RWPE1 (cell line): ENCODE data around the gene SAP30L.
A peak's percentile ranks its signal among the peaks of the same experiment; 100 is the strongest.

Experiments
- CTCF ChIA-PET: fragments of 350-600 bp; sonication (Branson Sonifier 250); formaldehyde crosslinking; extraction: SDS; loops from one replicate; lab custom pipeline; 2021; lab: Yijun Ruan, JAX
- POLR2A ChIA-PET: fragments of 400-600 bp; formaldehyde crosslinking; extraction: SDS; loops from one replicate; lab custom pipeline; 2020; ENCODE audit warnings: antibody characterized with exemption; ENCODE audit not compliant: low non-redundant PET; lab: Yijun Ruan, JAX
- DNase-seq: peaks from one replicate; pipeline ENCODE4 v3.0.0; 2012; ENCODE audit warnings: low spot score
- H3K27ac ChIP-seq: fragments of 450-650 bp; 2 replicates; pipeline ENCODE4 v1.5.1; 2017
- TF ChIP-seq, protein P1 (sequence below): fragments of 450-650 bp; conservative IDR thresholded peaks from 2 replicates; pipeline ENCODE4 v1.5.1; 2017; ENCODE audit warnings: low read depth, mild to moderate bottlenecking

The SAP30L gene

DNA sequence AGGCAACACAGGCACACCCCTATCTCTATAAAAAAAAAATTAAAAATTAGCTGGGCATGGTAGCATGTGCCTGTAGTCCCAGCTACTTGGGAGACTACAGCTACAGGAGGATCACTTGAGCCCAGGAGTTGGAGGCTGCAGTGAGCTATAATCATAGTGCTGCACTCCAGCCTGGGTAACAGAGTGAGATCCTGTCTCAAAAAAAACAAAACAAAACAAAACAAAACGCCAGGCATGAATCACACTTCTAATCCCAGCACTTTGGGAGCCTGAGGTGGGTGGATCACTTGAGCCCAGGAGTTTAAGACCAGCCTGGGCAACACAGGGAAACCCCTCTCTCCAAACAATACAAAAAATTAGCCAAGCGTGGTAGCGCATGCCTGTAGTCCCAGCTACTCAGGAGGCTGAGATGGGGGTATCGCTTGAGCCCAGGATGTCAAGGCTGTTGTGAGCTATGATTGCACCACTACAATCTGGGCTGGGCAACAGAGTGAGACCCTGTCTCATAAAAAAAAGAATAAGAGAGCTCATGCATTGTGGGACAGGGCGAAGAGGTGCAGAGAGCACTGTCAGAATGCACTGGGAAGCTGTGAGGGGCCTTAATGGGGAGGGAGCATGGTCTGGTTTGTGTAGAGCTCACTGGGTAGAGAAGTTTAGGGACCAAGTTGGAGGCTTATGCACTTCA is 8.4 kb upstream of the SAP30L start:
- ChIA-PET POLR2A (no interaction called here), CTCF (interaction anchor here (0.6 to 1.7 kb wide), 2 partner anchors 26 to 241 kb away, joined by 3 to 4 read pairs; no protein-coding TSS in a partner anchor)
- TF ChIP-seq, protein P1, sequence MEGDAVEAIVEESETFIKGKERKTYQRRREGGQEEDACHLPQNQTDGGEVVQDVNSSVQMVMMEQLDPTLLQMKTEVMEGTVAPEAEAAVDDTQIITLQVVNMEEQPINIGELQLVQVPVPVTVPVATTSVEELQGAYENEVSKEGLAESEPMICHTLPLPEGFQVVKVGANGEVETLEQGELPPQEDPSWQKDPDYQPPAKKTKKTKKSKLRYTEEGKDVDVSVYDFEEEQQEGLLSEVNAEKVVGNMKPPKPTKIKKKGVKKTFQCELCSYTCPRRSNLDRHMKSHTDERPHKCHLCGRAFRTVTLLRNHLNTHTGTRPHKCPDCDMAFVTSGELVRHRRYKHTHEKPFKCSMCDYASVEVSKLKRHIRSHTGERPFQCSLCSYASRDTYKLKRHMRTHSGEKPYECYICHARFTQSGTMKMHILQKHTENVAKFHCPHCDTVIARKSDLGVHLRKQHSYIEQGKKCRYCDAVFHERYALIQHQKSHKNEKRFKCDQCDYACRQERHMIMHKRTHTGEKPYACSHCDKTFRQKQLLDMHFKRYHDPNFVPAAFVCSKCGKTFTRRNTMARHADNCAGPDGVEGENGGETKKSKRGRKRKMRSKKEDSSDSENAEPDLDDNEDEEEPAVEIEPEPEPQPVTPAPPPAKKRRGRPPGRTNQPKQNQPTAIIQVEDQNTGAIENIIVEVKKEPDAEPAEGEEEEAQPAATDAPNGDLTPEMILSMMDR: no peak
- peak overlapping the region; percentile 21 for H3K27ac ChIP-seq
- DNase-seq: no peak

DNA sequence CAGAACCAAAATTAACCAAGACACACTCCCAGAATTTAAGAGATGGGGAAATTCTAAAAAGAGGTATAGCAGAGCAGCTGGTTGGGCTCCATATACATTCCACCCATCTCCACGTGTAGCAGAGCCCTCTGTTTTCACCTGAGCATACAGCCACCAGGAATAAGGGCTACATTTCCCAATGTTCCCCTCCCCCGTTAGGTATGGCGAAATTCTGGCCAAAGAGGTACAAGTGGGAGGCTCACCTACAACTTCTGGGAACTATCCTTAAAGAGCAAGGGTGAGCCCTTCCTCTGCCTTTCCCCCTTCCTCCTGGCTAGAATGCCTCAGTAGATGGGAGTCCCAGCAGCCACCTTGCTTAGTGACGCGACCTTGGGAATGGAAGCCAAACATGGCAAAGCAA is 5.3 kb upstream of the SAP30L start:
- ChIA-PET CTCF (interaction anchor here (0.6 kb wide), 1 partner anchor 337 kb away, joined by 3 read pairs; no protein-coding TSS in a partner anchor), POLR2A (no interaction called here)
- TF ChIP-seq, protein P1: no peak
- DNase-seq: no peak
- H3K27ac ChIP-seq: no peak overlapping the region

DNA sequence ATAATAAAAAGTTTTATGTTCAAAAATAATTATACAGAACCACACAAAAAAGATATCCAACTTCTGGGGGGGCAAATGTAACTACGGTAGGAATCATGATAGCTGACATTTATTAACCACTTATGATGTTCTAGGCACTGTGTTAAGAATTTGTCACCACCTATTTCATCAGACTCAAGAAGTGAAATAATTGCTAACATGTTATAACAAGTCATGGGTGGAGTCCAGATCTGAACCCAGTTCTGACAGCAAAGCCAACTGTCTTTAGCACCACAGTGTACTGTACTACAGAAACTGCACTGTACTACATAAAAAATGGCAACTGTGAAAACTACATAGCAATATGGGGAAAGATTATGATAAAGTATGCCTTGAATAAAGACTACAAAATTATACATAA is 3.0 kb upstream of the SAP30L start:
- ChIA-PET POLR2A (no interaction called here), CTCF (interaction anchor here (0.6 to 1.1 kb wide), 4 partner anchors 18 to 273 kb away, joined by 4 to 7 read pairs (median 4); no protein-coding TSS in a partner anchor)
- TF ChIP-seq, protein P1: no peak

DNA sequence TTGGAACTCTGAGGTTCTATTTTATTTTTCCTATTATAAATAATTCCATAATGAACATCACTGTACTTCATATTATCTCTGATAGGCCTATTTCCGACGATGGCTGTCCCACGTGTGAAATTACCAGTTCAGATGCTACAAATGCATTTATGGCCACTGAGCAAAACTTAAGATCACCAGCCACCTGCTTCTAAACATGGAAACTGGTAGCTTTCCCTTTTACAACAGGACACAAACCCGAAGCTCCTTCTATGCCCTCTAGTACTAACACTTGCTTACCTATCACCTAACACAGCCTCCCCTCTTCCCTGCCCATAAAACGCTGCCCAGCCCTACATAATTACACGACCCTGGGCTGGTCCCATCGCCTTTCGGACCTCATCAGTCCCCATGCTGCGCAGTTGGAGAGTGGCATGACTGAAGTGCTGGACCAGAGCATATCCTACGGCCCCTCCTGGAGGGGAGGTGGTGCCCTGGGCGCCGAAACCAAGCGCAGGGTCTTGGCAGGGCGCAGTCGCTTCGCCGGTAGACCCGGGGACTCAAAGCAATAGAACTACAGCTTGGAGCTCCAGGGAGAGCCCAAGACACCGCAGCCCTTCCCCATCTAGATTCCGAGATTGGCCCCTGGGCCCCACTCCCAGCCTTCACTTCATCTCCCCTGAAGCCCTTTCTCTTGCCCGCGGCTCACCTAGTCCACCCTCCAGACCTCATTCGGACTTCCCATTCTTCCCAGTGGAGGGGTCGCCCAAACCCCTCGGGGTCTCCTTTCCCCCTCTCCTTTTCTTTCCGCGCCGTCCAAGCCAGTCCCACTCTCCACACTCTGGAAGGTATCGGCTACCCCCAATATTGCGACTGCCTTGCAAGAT is 1.0 kb upstream of the SAP30L start:
- DNase-seq: peak; percentile 62
- ChIA-PET CTCF (no interaction called here), POLR2A (no interaction called here)
- H3K27ac ChIP-seq: peak overlapping the region; percentile 83
- TF ChIP-seq, protein P1: no peak

More for the DNA sequence above, 3.0 kb upstream of the SAP30L start:
- peak; percentile 94 for DNase-seq
- peak overlapping the region; percentile 81 for H3K27ac ChIP-seq

DNA sequence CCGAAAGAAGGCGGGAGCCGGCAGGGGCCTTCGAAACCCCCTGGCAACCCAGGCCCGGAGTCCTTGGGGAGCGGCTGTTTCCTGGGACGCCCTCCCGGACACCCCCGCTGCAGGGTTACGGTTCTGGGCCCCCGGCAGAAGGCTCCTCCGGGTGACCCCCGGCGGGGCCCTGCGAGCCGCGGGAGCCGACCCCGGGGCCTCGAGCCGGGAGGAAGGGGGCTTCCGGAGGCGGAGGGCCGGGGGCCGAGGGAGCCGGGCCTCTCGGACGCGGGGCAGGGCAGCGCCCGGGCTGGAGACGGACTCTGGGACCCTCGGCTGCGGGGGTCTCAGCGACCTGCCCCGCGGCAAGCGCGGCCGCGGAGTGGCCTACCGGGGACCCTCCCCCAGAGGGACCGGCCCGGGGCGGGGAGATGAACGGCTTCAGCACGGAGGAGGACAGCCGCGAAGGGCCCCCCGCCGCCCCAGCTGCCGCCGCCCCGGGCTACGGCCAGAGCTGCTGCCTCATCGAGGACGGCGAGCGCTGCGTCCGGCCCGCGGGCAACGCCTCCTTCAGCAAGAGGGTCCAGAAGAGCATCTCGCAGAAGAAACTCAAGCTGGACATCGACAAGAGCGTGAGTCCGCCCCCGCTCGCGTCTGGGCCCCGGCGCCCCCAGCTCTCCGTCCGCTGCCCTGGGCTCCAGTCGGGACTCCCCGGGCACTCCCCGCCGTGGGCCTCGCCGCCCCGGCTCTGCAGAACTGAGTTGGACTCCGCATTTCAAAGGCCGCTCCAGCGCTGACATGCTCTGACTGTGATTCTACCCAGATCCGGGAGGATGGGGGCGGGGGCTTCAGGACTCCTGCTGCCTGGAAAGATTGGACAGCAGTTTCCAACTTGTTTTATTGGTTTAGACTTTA is 645 bp downstream of the SAP30L start:
- POLR2A ChIA-PET: no interaction called here
- H3K27ac ChIP-seq: peak overlapping the region; percentile 83
- peak; percentile 70 for DNase-seq
- CTCF ChIA-PET: interaction anchor here (0.6 kb wide), 1 partner anchor 107 kb away, joined by 4 read pairs; no protein-coding TSS in a partner anchor
- TF ChIP-seq, protein P1: no peak
